Right cardiac atrium (tissue), 5 donors: ENCODE data around the gene AMACR. TPM values are rescaled to one million over a fixed set of nuclear protein-coding genes. Genes with fewer than 3 reads are reported as not detected.

Source experiments
- ATAC-seq, 2 donors: fragments of 200-7000 bp; cut with Tn5 transposase; one replicate each; pipeline versions ENCODE4 v1.8.0 to v1.9.1; 2020; ENCODE audit warnings: moderate library complexity in 2 of 2, mild to moderate bottlenecking in 1 of 2
- DNase-seq, 3 donors: peaks; one replicate each; pipeline ENCODE4 v3.0.0-alpha.2; 2020
- H3K27ac ChIP-seq: one replicate; pipeline ENCODE4 v1.5.1; 2013; ENCODE audit warnings: mild to moderate bottlenecking, low read length, control low read depth, moderate library complexity
- H3K27me3 ChIP-seq: one replicate; pipeline ENCODE4 v1.6.1; 2013; ENCODE audit not compliant: control insufficient read depth, insufficient read depth
- H3K4me1 ChIP-seq: one replicate; pipeline ENCODE4 v1.6.1; 2013; ENCODE audit warnings: low read length; ENCODE audit not compliant: control insufficient read depth, insufficient read depth
- H3K4me3 ChIP-seq: one replicate; pipeline ENCODE4 v1.5.1; 2013; ENCODE audit warnings: low read length, control low read depth
- H3K9me3 ChIP-seq: one replicate; pipeline ENCODE4 v1.6.1; 2013; ENCODE audit warnings: low read length; ENCODE audit not compliant: control insufficient read depth
- whole genome bisulfite sequencing: extraction: QIAGEN DNeasy Blood & Tissue Kit; methylation state at CpG from one replicate; pipeline ENCODE4 v1.1.7; 2013; 5-methylcytosine and 5-hydroxymethylcytosine counted together
- intact Hi-C, 4 donors: fragments of 100-400 bp; cut with DNase I; formaldehyde crosslinking; loops; one replicate each; pipeline versions ENCODE4 v1.11.0 to v1.14.0; 2022 to 2023
- polyA plus RNA-seq: library from polyadenylated mRNA; stranded (reverse); fragments of 200-250 nt; gene quantifications from one replicate; pipeline ENCODE4 v1.2.3, GENCODE V29; 2013
- total RNA-seq, 4 donors: library from RNA; stranded (reverse); fragmentation: NEBNext Ultra II Directional; extraction: Animal tissue kit (Norgen Biotek cat#: 25700); gene quantifications; one replicate each; pipeline ENCODE4 v1.2.1, GENCODE V29; 2021
- donor health status: healthy with polysubstance abuse.
- donor health status: DM: no; HTN: yes; CAD: no.
- donor health status: DM: no; HTN: no; CAD: no.
- donor health status: DM: no; HTN: yes; CAD: no; lungs with severe emphysema.
- donor health status: DM: yes; HTN: yes; CAD: no.

The AMACR gene
- total and polyA plus RNA-seq, 5 donors: 6.2 to 19.1 (median 11.4) TPM

DNA sequence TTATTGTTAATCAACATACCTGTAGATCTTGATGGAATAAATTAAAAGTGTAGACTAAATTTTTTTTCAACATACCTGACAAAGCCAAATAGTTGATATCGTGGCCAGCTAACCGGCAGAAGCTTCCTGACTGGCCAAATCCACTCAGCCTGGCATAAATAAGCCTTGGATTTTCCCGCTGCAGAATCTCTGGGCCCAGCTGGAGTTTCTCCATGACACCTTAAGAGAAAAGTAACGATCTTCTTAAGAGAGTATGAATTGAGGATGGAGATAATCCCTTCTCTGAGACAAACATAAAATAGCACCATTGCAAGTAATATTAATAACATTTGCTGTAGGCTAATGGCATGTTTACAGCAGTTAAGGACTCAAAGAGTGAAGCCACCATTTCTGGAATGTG is 2.2 kb downstream of the AMACR start:
- 81% methylated on average over 4 of the region's 4 CpGs for WGBS
- H3K4me1 ChIP-seq: peaks cover 4% of the 10 kb centered on the region
- DNase-seq (no peak), ATAC-seq (no peak)
- H3K9me3 ChIP-seq: no peaks in the 10 kb centered on the region
- intact Hi-C loops: no loop called here
- no peak overlapping the region for H3K27ac ChIP-seq
- no peaks in the 10 kb centered on the region for H3K27me3 ChIP-seq
- H3K4me3 ChIP-seq: no peak overlapping the region

GRCh38 chr5:34005211-34005610 is 2.6 kb downstream of the AMACR start:
- ATAC-seq (no peak), DNase-seq (no peak)
- intact Hi-C loops: no loop called here
- Histone ChIP-seq H3K4me3 (no peak overlapping the region), H3K27me3 (no peaks in the 10 kb centered on the region), H3K4me1 (peaks cover 4% of the 10 kb centered on the region), H3K9me3 (no peaks in the 10 kb centered on the region), H3K27ac (no peak overlapping the region)
- 89% methylated on average over 4 of the region's 4 CpGs for WGBS

GRCh38 chr5:34003941-34004340 is 3.9 kb downstream of the AMACR start:
- WGBS: 87% methylated on average over 4 of the region's 4 CpGs
- H3K4me1 ChIP-seq: peaks cover 4% of the 10 kb centered on the region

DNA sequence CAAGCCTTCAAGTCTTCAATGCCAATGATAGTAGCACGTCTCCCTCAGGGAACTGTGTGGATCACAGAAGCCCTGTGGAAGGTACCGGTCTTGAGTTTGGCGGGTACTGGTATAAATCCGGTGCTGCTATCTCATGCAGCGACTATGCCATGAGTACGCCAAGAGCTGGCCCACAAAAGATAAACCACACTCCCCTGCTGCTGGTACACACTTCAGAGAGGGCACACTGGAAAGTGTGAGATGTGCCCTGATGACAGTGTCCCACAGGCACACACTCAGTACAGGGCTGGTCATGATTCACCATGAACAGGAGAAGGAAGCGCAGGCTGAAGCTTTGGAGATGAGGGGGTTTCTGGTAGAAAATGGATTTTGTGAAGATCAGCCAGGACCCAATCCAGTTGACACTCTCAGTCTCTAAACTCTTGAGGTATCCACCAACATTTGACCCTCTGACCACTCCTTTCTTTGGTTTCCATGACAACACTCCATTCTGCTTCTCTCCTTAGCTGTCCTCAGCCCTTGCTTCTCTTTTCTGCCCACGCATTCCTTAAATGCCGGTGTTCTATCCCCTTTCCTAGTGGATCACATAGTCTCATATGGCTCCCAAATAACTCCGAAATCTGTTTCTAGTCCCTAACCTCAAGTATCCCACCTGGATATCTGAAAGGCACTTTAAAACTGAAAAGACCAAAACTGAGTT is 5.1 kb downstream of the AMACR start:
- H3K9me3 ChIP-seq: no peaks in the 10 kb centered on the region
- WGBS: 77% methylated on average over 10 of the region's 10 CpGs

More at GRCh38 chr5:34003941-34004340, 3.9 kb downstream of the AMACR start:
- no peak overlapping the region for H3K4me3 ChIP-seq
- H3K9me3 ChIP-seq: no peaks in the 10 kb centered on the region
- no peak overlapping the region for H3K27ac ChIP-seq
- intact Hi-C loops: no loop called here
- no peaks in the 10 kb centered on the region for H3K27me3 ChIP-seq
- no peak for DNase-seq
- ATAC-seq: no peak

GRCh38 chr5:34001241-34001841 is 6.5 kb downstream of the AMACR start:
- ATAC-seq (no peak), DNase-seq (peak in 1 of 3 donors; percentile 40)
- 66% methylated on average over 10 of the region's 10 CpGs for WGBS
- intact Hi-C loops: no loop called here
- Histone ChIP-seq H3K27ac (peak overlapping the region; percentile 17), H3K27me3 (no peaks in the 10 kb centered on the region), H3K9me3 (peaks cover 2% of the 10 kb centered on the region), H3K4me3 (no peak overlapping the region), H3K4me1 (peaks cover 6% of the 10 kb centered on the region)

More for the DNA sequence above, 5.1 kb downstream of the AMACR start:
- Histone ChIP-seq H3K4me3 (no peak overlapping the region), H3K4me1 (peaks cover 4% of the 10 kb centered on the region), H3K27ac (peak overlapping the region; percentile 87), H3K27me3 (no peaks in the 10 kb centered on the region)
- intact Hi-C loops: no loop called here
- ATAC-seq: peak; percentile 36 to 70
- DNase-seq: no peak

- ATAC-seq (no peak), DNase-seq (no peak)
- intact Hi-C loops: loop anchor here in 2 of 4 donors (10.0 kb wide), 1 partner anchor 465 kb away; no protein-coding TSS in a partner anchor
- Histone ChIP-seq H3K27ac (peak overlapping the region; percentile 56), H3K27me3 (no peaks in the 10 kb centered on the region), H3K4me1 (peaks cover 6% of the 10 kb centered on the region), H3K9me3 (peaks cover 2% of the 10 kb centered on the region), H3K4me3 (no peak overlapping the region)
- WGBS: 88% methylated on average over 4 of the region's 4 CpGs
These were observed 7.9 kb downstream of the AMACR start for GRCh38 chr5:33999978-34000377.

DNA sequence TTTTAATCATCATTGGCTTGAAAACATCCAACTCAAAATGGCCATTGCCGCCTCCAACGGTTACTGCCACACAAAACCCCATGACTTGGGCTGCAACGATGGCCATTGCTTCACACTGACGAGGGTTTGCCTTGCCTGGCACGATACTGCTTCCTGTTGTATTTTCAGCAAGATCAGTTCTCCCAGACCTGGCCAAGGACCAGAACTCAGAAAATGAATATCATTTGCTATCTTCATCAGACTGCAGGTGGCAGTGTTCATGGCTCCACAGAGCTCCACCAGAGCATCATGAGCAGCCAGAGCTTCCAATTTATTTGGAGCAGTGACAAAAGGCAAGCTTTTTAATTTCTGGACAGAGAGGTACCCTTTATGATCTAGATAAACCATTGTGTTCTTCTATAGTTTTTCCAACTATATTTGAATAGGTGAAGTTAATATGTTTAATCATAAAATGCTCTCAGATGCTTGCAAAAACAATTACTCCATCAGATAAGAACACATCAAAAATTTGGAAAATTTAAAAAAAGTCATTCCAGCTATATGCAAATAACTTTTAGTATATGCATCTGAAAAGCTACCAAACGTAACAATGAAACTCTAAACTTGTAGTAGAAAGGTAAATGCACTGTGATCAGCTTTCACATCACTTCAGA is 10.4 kb downstream of the AMACR start:
- peak; percentile 76 to 78 for ATAC-seq
- no peaks in the 10 kb centered on the region for H3K27me3 ChIP-seq
- H3K4me3 ChIP-seq: no peak overlapping the region
- 35% methylated on average over 6 of the region's 6 CpGs for WGBS
- peak; percentile 60 to 67 (median 61) for DNase-seq
- peak overlapping the region; percentile 48 for H3K27ac ChIP-seq
- H3K9me3 ChIP-seq: peaks cover 2% of the 10 kb centered on the region
- intact Hi-C loops: loop anchor here in 2 of 4 donors (10.0 kb wide), 1 partner anchor 467 kb away; no protein-coding TSS in a partner anchor
- H3K4me1 ChIP-seq: peaks cover 4% of the 10 kb centered on the region

- H3K27ac ChIP-seq: no peak overlapping the region
- H3K4me1 ChIP-seq: peaks cover 4% of the 10 kb centered on the region
- ATAC-seq: no peak
- H3K9me3 ChIP-seq: peaks cover 2% of the 10 kb centered on the region
- no peak overlapping the region for H3K4me3 ChIP-seq
- 49% methylated on average over 2 of the region's 2 CpGs for WGBS
- H3K27me3 ChIP-seq: no peaks in the 10 kb centered on the region
- DNase-seq: no peak
- intact Hi-C loops: loop anchor here in 2 of 4 donors (10.0 kb wide), 1 partner anchor 469 kb away; no protein-coding TSS in a partner anchor
These were observed 12.0 kb downstream of the AMACR start for GRCh38 chr5:33995865-33996264.

DNA sequence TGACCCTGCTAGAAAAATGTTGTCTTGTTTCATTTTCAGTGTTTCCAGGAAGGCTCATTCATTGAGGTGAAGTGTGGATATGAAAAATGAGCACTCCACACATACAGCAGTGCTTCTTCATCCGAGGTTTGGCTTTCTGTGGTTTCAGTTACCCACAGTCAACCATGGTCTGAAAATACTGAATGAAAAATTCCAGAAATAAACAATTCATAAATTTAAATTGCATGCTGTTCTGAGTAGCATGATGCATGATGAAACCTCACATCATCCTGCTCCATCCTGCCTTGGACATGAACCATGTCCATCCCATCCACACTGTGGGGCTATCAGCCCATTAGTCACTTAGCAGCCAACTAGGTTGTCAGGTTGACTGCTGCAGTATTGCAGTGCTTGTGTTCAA is 13.0 kb downstream of the AMACR start:
- ATAC-seq (peak; percentile 36 to 60), DNase-seq (no peak)
- H3K9me3 ChIP-seq: peaks cover 2% of the 10 kb centered on the region
- H3K27me3 ChIP-seq: no peaks in the 10 kb centered on the region
- no peak overlapping the region for H3K4me3 ChIP-seq
- no peak overlapping the region for H3K27ac ChIP-seq
- intact Hi-C loops: loop anchor here in 2 of 4 donors (10.0 kb wide), 1 partner anchor 470 kb away; no protein-coding TSS in a partner anchor
- H3K4me1 ChIP-seq: peaks cover 4% of the 10 kb centered on the region
- WGBS: 67% methylated on average over 1 of the region's 1 CpG

- ATAC-seq: no peak
- Histone ChIP-seq H3K4me1 (peaks cover 4% of the 10 kb centered on the region), H3K4me3 (no peak overlapping the region), H3K27me3 (no peaks in the 10 kb centered on the region), H3K9me3 (peaks cover 2% of the 10 kb centered on the region), H3K27ac (no peak overlapping the region)
- intact Hi-C loops: loop anchor here in 2 of 4 donors (10.0 kb wide), 1 partner anchor 472 kb away; no protein-coding TSS in a partner anchor
- DNase-seq: no peak
- 90% methylated on average over 2 of the region's 2 CpGs for WGBS
These were observed 15.0 kb downstream of the AMACR start for GRCh38 chr5:33992864-33993263.

GRCh38 chr5:33985447-33985846 is 22.4 kb downstream of the AMACR start:
- ATAC-seq (no peak), DNase-seq (no peak)
- intact Hi-C loops: no loop called here
- no peak overlapping the region for H3K4me3 ChIP-seq
- H3K27me3 ChIP-seq: no peaks in the 10 kb centered on the region
- no peaks in the 10 kb centered on the region for H3K9me3 ChIP-seq
- H3K4me1 ChIP-seq: no peaks in the 10 kb centered on the region
- 96% methylated on average over 6 of the region's 6 CpGs for WGBS
- no peak overlapping the region for H3K27ac ChIP-seq
